Anterior cingulate cortex (tissue), 58 donors: Measurements from ENCODE around the gene PPP1R9A.
"Not testable (repeated sequence)": the region's sequence is repeated elsewhere in the genome, so short reads cannot be mapped to it uniquely, and the experiment has no call there.

ENCODE experiments used
- DNase-seq, 58 donors: peaks; one replicate each; lab custom pipeline; 2025; lab: John Stamatoyannopoulos, UW

PPP1R9A gene

DNA sequence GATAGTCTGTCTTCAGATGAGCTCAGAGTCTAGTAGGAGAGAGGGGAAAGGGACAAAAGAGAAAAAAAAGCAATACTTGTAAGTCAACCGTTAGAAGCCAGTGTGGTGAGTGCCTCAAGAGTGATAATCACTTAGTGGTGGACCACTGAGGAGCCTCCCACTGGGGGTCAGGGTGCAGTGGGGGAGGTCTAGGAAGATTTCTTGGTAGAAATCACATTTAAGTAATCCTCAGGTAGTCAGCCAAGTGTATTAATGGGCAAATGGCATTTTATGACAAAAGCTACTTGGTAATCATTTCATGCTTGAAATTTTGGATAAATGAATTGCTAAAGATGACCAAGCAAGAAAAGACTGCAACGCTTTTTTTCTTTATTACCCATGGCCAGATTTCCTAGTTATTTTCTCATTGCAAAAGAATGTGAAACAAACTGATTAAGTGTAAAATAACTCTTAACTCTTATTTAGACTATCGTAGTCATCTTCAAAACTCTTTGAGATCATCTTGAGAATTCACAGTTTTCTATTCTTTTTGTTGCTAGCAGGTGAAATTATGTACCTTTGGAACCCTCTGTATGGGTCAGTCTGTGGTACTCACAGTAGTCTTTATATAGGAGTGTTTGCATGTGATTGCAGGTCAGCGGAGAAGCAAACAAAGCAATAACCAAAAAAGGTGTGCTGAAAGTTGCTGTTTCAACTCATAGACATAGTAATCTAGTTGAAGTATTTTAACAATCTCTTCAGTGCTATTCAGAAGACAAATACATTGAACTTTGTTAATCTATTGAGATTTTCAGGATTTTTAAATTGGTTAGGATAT is 63.9 kb downstream of the PPP1R9A start:
- no peak for DNase-seq

DNA sequence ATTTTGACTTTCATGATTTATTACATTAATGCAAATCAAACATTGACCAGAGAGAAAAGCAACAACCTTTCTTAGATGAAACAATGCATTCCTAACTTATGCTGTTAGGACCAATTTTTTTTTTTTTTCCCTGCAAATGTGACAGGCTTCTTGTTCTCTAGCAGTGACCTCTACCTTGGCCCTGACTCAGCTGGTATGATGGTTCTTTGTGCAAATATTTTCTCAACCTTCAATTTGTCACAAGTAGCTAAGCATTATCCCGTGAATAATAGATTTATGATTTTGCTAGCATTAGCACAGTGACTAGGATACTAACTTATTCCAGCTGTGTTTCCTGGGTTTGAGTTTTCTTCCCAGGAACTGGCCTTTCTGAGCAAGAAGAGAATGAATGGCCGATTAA is 64.9 kb downstream of the PPP1R9A start:
- no peak for DNase-seq

DNA sequence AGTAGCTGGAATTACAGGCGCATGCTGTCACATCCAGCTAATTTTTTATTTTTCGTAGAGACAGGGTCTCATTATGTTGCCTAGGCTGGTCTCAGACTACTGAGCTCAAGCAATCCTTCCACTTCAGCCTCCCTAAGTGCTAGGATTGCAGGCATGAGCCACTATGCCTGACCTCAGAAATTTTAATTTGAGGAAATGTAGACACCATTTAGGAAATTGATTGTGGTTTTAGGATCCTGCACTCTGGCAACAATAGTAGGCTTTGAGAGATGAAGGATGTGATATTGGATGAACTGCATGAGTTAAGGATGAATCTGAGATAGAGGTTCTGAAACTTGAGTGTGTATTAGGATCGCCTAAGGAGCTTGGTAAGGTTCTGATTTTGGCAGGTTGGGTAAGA is 66.5 kb downstream of the PPP1R9A start:
- DNase-seq, result no peak

DNA sequence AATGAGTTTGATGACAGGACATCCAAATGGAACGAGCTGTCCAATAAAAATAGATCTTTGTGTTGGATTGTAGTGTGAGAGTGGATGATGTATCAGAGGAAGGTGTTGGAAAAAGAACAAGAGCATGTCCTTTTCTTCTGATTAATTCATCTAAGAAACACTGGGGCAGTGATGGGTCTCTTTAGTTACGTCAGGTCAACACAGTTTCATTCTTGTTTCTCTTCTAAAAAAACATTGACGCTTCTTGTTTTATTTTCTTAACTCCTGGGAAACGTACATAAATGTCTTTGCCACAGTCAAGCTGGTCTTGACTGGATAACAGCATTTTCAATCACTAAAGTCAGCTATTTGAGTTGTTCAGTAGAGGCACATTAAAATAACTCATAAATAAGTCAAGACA is 67.0 kb downstream of the PPP1R9A start:
- DNase-seq, result no peak

DNA sequence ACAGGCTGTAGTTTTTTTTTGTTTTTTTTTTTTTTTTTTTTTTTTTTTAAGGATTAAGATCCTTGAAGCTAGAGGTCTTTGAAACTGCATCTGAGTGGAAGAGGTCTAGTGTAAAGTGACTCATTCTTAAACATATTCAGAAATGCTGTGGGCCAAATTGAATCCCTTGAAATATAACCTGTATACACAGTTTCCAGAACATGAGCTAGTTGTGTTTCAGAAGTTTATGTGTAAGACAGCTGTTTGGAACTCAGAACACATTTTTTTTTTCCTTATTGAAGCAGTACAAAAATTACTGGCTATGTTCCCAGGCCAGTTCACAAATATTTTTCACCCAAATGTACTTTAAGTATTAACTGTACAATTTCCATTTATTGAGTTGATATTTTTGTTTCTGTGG is 67.9 kb downstream of the PPP1R9A start:
- no peak for DNase-seq

DNA sequence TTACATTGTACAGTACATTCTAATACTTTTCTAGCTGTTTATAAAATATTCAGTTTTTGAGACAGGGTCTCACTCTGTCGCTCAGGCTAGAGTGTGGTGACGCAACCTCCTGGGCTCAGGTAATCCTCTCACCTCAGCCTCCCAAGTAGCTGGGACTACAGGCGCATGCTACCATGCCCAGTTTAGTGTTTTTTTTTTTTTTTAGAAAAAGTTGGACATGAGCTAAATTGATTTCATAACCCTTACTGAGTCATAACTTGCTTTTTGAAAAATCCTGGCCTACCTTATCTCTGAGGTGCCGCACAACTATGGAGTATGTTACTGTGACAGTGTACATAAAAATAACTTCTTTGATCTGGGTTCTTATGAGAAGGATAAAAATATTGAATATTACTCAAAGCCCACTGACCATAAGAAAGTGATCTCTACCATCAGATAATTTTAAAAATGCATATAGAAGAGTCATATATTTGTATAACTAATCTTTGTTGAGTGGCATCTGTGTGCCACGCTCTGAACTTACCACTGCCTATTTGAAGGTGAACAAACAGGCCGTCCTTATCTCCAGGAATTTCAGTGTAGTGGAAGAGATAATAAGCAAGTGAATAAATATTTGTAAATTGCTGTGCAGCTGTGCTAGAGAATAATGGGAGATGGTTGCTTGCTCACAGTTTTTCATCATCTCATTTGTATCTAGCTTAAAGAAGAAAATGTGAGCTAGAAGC is 73.2 kb downstream of the PPP1R9A start:
- no peak for DNase-seq

DNA sequence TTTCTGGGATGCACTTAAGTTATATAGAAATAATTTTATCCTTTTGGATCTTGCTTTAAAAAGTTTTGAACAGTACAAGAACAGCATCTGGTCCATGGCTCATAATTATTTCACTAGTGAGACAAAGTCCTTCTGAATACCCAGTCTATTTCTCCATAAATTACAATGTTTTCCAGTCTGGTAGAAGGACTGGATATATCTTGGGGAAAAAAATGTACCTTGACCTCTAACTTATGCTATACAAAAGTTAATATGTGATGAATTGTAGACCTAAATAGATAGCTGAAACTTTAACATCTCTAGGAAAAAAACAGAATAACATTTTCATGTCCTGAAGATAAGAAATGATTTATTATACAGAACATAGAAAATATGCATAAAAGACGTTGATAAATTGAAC is 88.5 kb downstream of the PPP1R9A start:
- no peak for DNase-seq

DNA sequence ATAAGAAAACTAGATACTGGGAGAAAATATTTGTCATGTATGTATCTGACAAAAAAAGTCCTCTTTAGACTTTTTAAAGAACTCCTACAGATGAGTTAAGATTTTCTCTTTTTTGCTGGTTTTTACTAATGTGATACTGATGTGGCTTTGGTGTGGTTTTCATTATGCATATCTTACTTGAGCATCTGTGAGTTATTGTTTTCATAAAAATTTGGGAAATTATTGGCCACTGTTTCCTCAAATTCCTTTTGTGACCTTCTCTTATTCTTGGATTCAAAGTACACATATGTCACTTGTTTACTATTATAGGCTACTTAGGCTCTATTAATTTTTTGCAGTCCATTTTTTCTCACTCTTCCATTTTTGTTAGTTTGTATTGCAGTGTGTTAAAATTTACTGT is 89.0 kb downstream of the PPP1R9A start:
- DNase-seq, result no peak

DNA sequence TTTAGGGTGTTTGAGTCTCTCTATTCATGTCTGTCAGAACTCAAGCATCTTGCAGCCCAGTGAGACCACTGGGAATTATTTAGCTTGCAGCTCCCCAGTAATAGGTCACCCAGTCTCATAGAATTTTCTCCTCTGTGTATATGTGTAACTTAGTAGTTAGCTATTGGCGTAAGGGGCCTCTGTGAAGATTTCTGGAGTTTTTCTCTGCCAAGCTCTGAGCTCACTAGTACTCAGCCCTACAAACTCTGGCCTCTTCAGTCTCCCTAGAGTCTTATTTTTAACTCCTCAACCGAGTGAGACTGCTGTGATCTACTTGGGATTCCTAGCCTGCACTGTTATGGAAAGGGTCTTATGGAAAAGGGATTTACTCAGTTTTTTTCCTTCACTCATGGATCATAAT is 90.2 kb downstream of the PPP1R9A start:
- no peak for DNase-seq

DNA sequence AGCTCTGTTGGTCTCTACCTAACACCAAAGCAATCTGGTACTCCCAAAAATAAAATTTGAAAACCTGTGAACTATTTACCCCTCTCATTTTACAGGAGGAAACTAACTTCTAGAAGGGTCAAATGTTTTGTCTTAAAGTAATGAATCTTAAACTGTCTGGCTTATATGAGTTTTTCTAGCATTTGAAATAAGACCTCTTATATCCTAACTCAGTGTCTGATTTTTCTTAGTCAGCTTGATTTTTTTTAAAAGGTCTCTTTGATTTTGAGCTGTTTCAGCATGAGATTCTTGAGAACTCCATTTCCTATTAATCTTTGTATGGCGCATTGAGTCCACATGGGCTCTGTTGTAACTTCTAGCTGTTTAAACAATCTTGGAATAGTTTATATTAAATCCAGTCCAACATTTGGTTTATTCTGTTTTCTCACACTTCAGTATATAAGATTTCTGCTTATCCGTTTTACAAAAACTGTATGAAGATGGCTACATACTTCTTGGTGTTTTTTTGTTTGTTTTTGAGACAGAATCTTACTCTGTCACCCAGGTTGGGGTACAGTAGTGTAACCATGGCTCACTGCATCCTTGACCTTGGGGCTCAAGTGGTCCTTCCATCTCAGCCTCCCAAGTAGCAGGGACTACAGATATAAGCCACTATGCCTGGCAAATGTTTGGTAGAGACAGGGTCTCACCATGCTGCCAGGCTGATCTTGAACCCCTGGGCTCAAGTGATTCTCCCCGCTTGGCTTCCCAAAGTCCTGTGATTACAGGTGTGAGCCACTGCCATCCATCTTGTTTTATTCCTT is 91.1 kb downstream of the PPP1R9A start:
- no peak for DNase-seq

DNA sequence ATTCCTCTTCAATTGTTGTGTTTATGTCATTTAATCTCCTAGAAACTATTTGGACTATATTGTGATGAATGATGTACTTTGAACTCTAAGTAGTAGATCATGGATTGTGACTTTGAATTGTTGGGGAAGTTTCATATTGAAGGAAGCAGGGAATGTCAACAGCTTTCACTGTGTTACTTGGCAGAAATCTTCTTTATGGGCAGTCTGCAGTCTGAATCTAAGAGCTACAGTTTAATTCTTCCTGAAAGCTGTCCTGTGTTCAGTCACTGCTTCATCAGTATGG is 91.6 kb downstream of the PPP1R9A start:
- DNase-seq, result no peak

DNA sequence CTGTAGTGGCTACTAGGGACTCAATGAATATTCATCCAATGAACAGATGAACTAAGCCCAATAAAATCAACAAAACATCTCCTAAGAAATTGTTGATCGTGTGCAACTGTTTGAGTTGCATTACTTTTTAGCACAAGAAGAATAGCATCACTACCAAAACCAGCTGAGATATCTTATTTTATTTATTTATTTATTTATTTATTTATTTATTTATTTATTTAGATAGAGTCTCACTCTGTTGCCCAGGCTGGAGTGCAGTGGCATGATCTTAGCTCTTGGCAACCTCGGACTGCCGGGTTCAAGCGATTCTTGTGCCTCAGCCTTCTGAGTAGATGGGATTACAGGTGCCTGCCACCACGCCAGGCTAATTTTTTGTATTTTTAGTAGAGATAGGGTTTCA is 92.2 kb downstream of the PPP1R9A start:
- not testable (repeated sequence) for DNase-seq

DNA sequence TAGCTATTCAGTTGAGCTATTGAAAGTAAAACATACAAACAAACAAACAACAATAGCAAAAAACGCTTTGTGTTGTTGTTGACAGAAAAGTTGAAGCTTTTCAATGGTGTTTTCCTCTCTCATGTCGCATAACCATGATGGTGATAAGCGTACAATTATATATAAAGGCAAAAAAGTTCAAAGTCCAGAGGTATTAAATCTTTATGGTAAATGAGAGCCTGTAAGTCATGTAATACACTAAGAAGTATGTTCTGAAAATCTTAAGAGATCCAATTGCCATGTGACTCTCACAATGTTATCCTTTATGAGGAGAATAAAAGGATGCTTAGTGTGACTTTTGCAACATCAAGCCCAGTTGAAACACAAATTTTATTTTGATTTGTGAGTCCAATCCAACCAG is 93.9 kb downstream of the PPP1R9A start:
- DNase-seq, result peak in 1 of 58 donors; percentile 2

DNA sequence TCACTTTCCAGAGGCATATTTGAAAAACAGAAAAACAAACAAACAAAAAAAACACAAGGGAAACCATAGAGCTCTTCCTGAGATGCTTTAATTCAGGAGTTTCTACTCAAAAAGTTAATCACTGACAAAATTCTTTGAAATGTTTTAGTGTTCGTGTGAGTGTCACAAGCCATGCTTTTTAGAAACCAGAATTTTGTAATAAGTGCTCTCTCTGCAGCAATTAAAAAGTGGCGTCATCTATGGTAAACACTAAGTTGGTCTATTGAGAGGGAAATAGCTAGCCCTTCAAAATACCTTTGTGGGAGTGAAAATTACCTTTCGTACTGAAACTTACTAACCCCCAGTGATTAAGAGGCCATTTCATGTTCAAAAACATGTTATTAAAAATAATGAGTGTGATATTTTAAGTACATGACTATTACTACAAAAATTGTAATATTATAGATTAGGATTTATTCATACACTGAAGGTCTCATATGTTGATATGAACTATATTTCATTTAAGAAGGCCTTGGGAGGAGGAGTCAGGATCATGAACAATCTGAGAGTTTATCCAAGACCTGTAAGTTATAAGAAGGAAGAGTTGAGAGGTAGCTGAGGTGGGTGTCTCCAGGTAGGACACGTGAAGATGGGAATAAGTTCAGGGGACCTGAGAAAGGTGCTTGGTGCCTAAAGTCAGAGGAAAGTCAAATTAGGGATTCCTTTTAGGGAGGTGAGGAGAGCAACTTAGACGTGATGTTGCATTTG is 94.6 kb downstream of the PPP1R9A start:
- DNase-seq, result no peak

DNA sequence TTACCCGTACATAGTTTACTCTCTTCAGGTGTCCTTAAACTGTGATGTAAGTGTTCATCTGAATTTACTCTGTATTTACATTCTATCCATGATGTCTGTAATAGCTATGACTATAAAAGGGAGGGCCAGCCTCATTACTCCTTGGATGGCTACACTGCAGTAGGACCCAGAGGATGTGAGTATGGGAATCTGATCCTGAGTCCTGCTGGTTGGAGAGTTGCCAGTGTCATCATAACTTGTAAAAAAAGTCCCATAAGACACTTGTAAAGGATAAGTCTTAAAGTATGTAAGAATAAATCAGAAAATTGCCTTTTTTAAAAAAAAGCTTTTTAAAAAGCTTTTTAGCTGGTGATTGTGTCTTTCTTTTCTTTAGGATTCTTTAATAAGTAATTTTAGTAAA is 95.4 kb downstream of the PPP1R9A start:
- no peak for DNase-seq

DNA sequence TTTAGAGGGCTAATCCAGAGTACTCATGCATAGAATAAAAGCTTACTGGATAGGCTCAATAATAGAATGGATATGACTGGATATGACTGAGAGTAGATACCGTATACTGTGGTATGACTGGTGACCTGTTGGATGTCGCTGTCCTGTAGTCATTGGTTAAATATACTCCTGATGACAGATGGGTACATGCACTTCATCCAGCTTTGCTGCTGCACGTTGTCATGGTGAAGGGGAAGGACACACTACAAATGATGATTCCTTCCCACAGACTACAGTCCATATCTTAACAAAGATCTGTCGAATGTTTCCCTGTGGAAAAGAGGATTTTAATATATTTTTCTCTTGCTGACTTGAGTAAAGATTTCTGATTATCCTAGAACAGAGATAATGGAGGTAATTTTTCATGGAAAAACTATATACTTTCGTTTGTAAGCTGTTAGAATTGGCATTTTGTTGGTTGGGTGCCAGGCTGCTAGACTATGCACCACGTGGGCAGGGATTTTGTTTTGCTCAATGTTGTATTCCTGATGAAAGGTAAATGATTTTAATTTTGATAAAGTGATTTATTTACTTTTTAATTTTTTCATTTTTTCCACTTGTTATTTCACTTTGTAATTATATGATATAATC is 97.3 kb downstream of the PPP1R9A start:
- DNase-seq, result peak in 4 of 58 donors; percentile 3 to 6 (median 5)

DNA sequence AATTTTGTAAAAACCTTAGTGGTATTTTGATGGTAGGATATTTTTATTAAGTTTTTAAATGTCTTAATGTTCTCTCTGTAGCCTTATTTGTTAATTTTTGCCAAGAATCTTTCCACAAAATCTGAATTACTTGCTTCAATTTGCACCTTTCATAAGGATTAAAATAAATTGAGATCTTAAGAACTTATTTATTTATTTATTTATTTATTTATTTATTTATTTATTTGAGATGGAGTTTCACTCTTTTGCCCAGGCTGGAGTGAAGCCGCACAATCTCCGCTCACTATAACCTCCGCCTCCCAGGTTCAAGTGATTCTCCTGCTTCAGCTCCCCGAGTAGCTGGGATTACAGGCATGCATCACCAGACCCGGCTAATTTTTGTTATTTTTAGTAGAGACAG is 98.6 kb downstream of the PPP1R9A start:
- no peak for DNase-seq

DNA sequence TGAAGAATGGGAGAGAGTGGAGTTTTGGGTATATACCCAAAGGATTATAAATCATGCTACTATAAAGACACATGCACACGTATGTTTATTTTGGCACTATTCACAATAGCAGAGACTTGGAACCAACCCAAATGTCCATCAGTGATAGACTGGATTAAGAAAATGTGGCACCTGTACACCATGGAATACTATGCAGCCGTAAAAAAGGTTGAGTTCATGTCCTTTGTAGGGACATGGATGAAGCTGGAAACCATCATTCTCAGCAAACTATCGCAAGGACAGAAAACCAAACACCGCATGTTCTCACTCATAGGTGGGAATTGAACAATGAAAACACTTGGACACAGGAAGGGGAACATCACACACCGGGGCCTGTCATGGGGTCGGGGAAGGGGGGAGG is 101.4 kb downstream of the PPP1R9A start:
- DNase-seq, result not testable (repeated sequence)

DNA sequence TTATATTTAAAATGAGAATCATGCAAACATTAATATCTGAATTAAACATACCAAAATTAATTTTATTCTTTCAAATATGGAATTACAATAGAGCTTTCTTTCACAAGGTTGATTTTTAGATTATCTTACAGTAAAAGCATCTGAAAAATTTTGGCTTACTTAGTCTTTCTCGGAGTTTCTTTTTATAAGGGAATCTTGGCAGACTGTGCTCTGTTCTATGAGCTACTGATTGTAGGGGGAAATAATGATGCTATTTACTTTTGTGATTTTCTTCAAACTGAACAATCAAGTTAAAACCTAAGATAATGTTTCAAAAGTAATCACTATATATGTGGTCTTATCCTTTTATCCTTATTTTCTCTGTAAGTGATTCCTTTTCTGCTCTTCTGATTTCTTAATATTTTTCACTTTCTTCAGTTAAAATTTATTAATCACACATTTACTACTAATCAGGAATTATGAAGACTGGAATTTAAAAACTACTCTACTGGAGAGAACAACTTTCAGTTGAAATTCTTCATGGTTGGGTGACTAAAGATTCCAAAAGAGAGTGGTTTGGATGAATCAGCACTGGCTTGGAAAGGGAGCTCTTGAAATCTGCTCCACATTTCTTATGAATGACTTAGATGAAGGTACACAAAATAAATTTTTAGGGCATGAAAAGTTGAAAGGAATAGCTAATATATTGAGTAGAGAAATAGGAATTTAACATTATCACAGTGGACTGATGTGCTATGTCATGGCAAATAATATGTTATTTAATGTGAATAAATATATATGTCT is 103.9 kb downstream of the PPP1R9A start:
- DNase-seq, result no peak
